Stimulated activated CD8-positive, alpha-beta memory T cell treated with anti-CD3 and anti-CD28 coated beads, Interleukin-2, amount 100 ng/mL, for 1 hour (primary cell): ENCODE measurements around the gene SLC44A1.

Experiments
- DNase-seq, 2 donors: peaks; one replicate each; pipeline ENCODE4 v3.0.0-alpha.2; 2020; ENCODE audit warnings: low read depth in 2 of 2

The SLC44A1 gene

DNA sequence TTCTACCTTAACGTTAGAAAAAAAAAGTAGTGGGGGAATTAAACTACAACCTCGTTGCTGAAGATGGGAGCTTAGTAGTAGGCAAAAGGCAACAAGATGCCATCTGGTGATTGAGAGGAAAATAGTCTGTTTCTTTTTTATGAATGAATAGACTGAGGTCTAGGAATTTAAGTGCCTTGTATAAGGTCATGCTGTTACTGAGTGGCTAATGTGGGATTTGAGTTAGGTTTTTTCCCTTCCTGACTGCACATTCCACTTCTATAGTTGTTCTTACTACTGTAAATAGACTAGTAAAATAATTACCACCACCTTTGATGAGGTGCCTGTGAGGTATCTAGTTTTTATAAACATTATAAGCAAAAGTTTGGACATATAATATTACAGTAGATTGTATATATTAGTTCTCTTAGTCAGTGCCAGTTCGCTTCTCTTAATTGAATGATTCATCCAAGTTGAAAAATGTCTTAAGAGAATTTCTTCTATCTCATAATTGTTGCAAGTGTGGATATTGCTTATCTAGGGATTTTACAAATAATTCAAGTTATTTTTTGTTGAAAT is 222.5 kb downstream of the SLC44A1 start:
- no peak for DNase-seq

DNA sequence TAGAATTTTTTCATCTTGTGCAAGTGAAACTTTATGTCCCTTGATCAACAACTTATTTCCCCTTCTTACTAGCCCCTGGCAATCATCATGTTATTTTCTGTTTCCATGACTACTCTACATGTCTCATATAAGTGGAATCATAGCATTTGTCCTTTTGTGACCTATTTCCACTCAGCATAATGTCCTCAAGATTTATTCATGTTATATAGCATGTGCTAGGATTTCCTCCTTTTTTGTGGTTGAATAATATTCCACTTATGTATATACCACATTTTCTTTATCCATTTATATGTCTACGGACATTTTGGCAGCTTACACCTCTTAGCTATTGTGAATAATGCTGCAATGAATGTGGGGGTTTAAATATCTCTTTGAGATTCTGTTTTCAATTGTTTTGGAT is 224.4 kb downstream of the SLC44A1 start:
- DNase-seq, result no peak

DNA sequence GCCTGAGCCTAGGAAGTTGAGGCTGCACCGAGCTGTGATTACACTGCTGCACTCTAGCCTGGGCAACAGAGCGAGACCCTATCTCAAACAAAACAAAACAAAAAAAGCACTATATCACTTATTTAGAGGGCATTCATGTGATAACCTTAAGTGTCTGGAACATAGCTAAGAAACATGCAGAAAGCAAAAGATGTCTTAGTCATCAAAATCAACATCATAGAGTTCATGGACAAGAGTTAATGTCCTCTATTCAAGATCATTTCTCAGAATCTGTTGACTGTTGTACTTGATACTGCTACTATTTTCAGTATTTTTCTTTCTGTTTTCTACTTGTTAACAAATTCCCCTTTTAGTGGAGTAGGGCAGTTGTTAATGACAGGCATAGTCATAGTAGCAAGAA is 228.8 kb downstream of the SLC44A1 start:
- DNase-seq, result no peak

DNA sequence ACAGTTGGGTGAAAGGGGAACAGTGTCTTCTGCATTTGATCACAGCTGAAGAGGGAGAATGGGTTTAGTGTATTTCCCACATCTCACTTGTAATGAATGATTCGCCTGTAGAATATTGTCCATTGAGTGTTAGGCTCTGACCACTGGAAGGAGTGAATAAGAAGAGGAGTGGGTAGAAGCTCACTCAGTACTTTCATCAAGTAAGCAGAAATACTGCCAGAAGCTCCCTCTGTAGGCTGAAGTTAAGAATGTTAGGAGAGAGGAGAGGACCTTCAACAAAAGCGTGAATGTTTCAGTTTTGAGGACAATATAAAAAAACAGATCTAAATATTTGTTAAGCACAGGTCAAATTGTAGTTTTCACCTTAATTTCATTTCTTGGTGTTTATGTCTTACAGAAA is 230.9 kb downstream of the SLC44A1 start:
- DNase-seq, result no peak

DNA sequence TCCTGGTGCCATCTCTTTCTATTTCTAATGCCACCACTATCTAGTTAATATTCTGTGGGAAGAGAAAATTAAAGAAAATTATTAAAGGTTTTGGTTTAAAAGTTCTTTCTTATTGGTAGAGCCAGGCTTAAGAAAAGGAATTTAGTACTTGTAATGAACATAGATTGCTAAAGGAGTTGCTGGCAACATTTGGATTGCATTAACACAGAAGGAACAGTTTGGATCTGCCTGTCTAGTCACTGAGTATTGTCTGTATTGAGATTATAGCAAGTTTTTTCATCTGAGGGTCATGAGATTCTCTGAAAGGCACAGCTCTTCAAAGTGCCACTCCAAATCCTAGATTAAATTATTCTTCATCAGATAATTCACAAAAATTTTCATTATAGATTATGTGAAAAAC is 235.4 kb downstream of the SLC44A1 start:
- no peak for DNase-seq

DNA sequence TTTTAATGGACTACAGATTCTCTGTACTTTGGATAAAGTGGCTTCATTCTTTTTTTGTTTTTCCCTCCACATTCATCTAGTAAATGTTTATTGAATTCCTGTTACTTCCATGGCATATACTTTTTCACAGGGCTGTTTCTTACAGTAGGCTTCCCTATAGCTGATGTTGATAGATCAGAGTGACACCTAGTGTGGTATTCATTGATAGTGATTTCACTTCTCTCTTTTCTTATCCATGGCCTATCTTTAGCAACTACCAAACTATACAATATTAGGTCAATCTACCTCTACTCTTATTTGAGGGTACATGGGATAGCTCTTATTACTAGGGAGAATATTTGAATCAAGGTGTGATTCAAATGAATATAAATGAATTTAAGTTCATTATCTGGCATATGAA is 239.2 kb downstream of the SLC44A1 start:
- no peak for DNase-seq

DNA sequence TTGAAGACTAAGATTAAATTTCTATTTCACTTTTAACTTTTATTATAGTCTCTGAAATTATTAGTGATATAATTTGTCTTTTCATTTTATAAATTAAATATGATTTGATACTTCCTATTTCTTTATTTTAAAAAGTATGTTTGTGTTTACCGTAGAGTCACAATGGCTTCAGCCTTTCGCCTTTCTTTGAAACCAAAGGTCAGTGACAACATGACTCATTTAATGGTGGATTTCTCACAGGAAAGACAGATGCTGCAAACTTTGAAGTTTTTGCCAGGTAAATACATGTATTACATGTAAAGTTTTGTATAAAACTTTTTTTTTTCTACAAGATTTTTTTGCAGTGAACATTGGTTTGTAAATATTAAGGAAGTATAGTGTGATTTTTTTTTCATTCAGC is 239.8 kb downstream of the SLC44A1 start:
- no peak for DNase-seq

DNA sequence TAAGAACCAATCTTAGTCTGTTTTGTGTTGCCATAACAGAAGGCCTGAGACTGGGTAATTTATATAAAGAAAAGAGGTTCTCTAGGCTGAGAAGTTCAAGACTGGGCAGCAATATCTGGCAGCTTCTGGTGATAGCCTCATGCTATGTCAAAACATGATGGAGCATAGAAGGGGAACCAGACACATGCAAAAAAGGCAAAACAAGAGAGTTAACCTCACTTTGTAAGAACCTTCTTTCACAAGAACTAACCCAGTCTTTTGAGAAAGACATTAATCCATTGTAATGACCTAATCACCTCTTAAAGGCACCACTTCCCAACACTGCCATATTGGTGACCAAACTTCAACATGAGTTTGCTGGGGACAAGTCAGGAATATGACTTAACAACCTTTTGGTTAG is 240.7 kb downstream of the SLC44A1 start:
- DNase-seq, result no peak
